Vagina (tissue), 2 donors: ENCODE data around the gene STH.

Experiments
- POLR2A ChIP-seq, 2 donors: fragments of 450-650 bp; IDR thresholded peaks; one replicate each; pipeline ENCODE4 v1.6.1; 2017; ENCODE audit warnings: antibody characterized with exemption in 2 of 2, mild to moderate bottlenecking in 2 of 2, moderate library complexity in 2 of 2
- TF ChIP-seq, protein P1 (sequence below), 3 experiments: fragments of 450-650 bp in 2 of 3; fragments of 200-600 bp in 1 of 3; sonication (generic) in 1 of 3; IDR thresholded peaks; one replicate each; pipeline ENCODE4 v1.5.1; 2017 to 2019; ENCODE audit warnings: antibody characterized with exemption in 3 of 3, mild to moderate bottlenecking in 2 of 3, moderate library complexity in 2 of 3

DNA sequence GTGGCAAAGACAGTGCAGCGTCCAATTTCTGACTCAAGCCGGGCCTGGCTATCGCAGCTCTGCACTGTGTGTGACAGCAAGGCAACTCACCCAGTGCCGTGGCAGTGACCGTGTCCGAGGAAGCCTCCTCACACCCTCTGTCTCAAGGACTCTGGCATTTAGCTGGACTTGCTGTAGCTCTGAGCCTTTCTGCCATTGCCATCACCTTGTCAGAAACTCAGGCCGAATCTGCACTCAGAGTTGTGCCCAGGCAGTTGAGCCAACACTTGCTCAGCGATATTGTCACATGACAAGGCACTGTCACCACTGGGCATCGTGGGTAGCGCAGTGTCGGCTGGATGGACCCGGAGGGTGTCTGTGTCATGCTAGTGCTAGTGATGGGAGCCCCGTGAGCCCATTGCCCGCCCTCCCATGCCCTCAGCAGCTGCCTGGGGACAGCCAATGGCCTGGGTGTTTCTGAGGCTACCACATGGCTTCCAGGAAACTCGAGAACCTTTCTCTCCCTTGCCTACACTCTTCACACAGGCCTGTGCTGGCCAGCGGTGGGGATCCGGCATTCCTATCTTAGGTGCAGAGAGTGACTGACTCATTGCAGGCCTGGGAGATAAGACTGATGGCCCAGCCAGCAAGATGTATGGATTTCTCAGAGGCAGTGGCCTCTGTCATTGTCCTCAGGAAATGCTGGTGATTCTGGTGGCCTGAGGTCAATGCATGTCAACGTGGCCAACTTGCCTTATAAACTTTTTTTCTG lies 22.1 kb upstream of the STH start:
- TF ChIP-seq, protein P1, sequence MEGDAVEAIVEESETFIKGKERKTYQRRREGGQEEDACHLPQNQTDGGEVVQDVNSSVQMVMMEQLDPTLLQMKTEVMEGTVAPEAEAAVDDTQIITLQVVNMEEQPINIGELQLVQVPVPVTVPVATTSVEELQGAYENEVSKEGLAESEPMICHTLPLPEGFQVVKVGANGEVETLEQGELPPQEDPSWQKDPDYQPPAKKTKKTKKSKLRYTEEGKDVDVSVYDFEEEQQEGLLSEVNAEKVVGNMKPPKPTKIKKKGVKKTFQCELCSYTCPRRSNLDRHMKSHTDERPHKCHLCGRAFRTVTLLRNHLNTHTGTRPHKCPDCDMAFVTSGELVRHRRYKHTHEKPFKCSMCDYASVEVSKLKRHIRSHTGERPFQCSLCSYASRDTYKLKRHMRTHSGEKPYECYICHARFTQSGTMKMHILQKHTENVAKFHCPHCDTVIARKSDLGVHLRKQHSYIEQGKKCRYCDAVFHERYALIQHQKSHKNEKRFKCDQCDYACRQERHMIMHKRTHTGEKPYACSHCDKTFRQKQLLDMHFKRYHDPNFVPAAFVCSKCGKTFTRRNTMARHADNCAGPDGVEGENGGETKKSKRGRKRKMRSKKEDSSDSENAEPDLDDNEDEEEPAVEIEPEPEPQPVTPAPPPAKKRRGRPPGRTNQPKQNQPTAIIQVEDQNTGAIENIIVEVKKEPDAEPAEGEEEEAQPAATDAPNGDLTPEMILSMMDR (IDR thresholded peaks at IDR 0.05): no peak
- no peak for TF ChIP-seq POLR2A (IDR thresholded peaks at IDR 0.05)
